SK-N-SH (cell line): ENCODE data around the gene SBF2.

Experiments used
- ELF1 ChIP-seq: IDR thresholded peaks from 2 replicates; pipeline ENCODE4 v1.4.0; 2012
- EZH2phosphoT487 ChIP-seq: fragments of 200-600 bp; sonication (generic); IDR thresholded peaks from 2 replicates; pipeline ENCODE4 v1.6.1; 2017; ENCODE audit warnings: low read depth, mixed run types, mild to moderate bottlenecking, antibody characterized with exemption, moderate library complexity, borderline replicate concordance
- MEF2A ChIP-seq: IDR thresholded peaks from 2 replicates; pipeline ENCODE4 v1.4.0; 2012; ENCODE audit warnings: low read depth, borderline replicate concordance
- REST ChIP-seq: IDR thresholded peaks from 2 replicates; pipeline ENCODE4 v1.6.1; 2012; ENCODE audit warnings: mild to moderate bottlenecking, low read depth, low read length, moderate library complexity
- TAF1 ChIP-seq: IDR thresholded peaks from 2 replicates; pipeline ENCODE4 v1.6.1; 2012; ENCODE audit warnings: low read depth, mild to moderate bottlenecking, low read length, moderate library complexity, borderline replicate concordance
- TCF12 ChIP-seq: IDR thresholded peaks from 2 replicates; pipeline ENCODE4 v1.4.0; 2012
- TF ChIP-seq, protein P1 (sequence below): fragments of 200-600 bp; sonication (generic); IDR thresholded peaks from 2 replicates; pipeline ENCODE4 v1.6.1; 2017; ENCODE audit warnings: antibody characterized with exemption, mild to moderate bottlenecking, moderate library complexity
- TF ChIP-seq, protein P2 (sequence below): IDR thresholded peaks from 2 replicates; pipeline ENCODE4 v1.4.0; 2012; ENCODE audit warnings: low read depth, borderline replicate concordance
- TF ChIP-seq, protein P3 (sequence below): IDR thresholded peaks from 2 replicates; pipeline ENCODE4 v1.4.0; 2012; ENCODE audit warnings: low read depth

- TF ChIP-seq ELF1 (no peak), REST (no peak), MEF2A (no peak), EZH2phosphoT487 (no peak), TAF1 (no peak), TCF12 (no peak)
- TF ChIP-seq, protein P1, sequence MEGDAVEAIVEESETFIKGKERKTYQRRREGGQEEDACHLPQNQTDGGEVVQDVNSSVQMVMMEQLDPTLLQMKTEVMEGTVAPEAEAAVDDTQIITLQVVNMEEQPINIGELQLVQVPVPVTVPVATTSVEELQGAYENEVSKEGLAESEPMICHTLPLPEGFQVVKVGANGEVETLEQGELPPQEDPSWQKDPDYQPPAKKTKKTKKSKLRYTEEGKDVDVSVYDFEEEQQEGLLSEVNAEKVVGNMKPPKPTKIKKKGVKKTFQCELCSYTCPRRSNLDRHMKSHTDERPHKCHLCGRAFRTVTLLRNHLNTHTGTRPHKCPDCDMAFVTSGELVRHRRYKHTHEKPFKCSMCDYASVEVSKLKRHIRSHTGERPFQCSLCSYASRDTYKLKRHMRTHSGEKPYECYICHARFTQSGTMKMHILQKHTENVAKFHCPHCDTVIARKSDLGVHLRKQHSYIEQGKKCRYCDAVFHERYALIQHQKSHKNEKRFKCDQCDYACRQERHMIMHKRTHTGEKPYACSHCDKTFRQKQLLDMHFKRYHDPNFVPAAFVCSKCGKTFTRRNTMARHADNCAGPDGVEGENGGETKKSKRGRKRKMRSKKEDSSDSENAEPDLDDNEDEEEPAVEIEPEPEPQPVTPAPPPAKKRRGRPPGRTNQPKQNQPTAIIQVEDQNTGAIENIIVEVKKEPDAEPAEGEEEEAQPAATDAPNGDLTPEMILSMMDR = no peak
- TF ChIP-seq, protein P2, sequence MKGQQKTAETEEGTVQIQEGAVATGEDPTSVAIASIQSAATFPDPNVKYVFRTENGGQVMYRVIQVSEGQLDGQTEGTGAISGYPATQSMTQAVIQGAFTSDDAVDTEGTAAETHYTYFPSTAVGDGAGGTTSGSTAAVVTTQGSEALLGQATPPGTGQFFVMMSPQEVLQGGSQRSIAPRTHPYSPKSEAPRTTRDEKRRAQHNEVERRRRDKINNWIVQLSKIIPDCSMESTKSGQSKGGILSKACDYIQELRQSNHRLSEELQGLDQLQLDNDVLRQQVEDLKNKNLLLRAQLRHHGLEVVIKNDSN = no peak
- TF ChIP-seq, protein P3, sequence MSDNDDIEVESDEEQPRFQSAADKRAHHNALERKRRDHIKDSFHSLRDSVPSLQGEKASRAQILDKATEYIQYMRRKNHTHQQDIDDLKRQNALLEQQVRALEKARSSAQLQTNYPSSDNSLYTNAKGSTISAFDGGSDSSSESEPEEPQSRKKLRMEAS = no peak
Measured at GRCh38 chr11:9789910-9790309, 504.1 kb downstream of the SBF2 start.
